Coronary artery (tissue), 2 donors: ENCODE data around the gene FANCI.

Source experiments
- DNase-seq: peaks from one replicate; pipeline ENCODE4 v3.0.0-alpha.2; 2017; ENCODE audit warnings: low spot score
- H3K27ac ChIP-seq, 2 donors: fragments of 200-600 bp; sonication (generic); one replicate each; pipeline ENCODE4 v1.5.1; 2016 to 2019
- H3K4me3 ChIP-seq: fragments of 200-600 bp; sonication (generic); 2 replicates; pipeline ENCODE4 v1.5.1; 2016; ENCODE audit warnings: mild to moderate bottlenecking, moderate library complexity
- CTCF ChIP-seq: fragments of 200-600 bp; sonication (generic); IDR thresholded peaks from one replicate; pipeline ENCODE4 v1.5.1; 2019; ENCODE audit warnings: antibody characterized with exemption

The FANCI gene

GRCh38 chr15:89283201-89283600 lies 39.4 kb downstream of the FANCI start:
- no peak for TF ChIP-seq CTCF
- Histone ChIP-seq H3K4me3 (no peak overlapping the region), H3K27ac (no peak overlapping the region)
- DNase-seq: no peak

DNA sequence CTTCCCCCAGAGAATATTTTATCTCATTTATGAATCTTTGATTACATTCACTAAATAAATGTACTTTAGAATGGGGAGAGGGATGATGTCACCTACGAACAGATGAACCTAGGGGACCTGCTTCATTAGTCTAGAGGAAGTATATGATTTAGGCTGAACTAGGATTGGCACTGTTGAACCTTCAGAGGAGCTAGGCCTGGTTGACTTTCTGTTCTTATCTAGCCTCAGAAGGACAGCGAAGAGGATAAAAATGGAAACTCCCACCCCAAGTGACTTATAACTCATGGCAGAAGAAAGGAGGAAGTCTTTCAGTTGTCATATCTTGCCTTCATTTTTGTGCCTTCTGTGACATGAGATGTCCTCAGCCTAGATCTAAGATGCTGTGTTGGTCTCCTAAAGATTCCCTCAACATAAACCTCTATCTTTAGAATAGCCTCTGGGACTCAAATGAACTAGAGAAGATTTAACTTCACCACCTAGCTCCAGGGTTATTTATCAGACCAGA lies 48.2 kb downstream of the FANCI start:
- DNase-seq: no peak
- H3K27ac ChIP-seq: no peak overlapping the region
- no peak for TF ChIP-seq CTCF
- no peak overlapping the region for H3K4me3 ChIP-seq

- no peak for TF ChIP-seq CTCF
Measured at GRCh38 chr15:89293012-89293411, 49.2 kb downstream of the FANCI start.

DNA sequence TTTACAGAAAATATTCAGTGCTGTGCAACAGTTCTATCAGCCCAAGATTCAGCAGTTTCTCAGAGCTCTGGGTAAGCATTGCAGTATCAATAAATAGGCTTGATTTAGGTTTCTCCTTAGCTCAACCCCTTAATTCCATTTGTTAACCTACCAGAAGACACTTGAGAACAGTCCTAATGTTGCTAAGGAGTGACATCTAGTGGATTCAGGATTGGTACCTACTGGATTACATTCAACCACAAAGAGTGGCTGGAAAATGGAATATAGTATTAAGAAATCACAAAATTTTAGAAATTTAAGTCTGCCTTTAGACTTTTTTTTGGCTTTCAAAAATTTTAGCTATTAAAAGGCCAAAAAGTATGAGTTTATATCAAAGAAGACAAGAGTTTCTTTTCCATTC lies 56.1 kb downstream of the FANCI start:
- TF ChIP-seq CTCF: no peak
- DNase-seq: no peak
- H3K27ac ChIP-seq: no peak overlapping the region

More at GRCh38 chr15:89293012-89293411, 49.2 kb downstream of the FANCI start:
- Histone ChIP-seq H3K4me3 (no peak overlapping the region), H3K27ac (no peak overlapping the region)
- DNase-seq: no peak

DNA sequence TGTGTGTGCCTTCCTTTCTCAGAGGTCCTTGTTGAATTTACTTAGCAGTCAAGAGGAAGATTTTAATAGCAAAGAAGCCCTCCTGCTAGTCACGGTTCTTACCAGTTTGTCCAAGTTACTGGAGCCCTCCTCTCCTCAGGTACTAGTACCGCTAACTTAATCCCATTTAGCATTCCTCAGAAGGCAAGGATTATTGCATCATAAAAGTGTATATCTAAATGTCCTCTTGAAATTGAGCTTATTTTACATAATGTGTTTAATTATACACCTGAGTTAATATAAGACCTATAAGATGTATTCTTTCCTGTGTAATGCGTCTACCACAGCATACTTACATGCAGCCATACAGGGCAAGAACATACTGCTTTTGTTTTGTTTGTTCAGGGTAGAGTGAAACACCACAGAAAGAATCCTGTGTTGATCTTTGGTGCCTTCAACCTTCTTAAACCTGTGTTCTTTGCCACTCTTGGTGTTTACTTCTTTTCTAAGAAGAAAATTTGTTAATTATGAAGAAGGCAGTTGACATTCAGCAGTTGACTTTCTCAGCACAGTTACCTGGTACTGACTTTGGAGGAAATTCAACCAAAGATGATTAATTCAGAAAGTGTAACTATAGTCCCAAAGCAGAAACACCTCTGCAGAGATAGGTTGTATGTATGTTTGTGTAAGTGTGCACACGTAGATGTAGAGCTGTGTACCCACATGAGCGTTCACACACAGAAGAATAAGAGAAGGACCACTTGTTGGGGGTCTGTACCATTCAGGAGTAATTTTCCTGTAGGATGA lies 57.7 kb downstream of the FANCI start:
- no peak for DNase-seq
- Histone ChIP-seq H3K4me3 (no peak overlapping the region), H3K27ac (no peak overlapping the region)
- no peak for TF ChIP-seq CTCF

More for the DNA sequence above, 56.1 kb downstream of the FANCI start:
- H3K4me3 ChIP-seq: no peak overlapping the region

DNA sequence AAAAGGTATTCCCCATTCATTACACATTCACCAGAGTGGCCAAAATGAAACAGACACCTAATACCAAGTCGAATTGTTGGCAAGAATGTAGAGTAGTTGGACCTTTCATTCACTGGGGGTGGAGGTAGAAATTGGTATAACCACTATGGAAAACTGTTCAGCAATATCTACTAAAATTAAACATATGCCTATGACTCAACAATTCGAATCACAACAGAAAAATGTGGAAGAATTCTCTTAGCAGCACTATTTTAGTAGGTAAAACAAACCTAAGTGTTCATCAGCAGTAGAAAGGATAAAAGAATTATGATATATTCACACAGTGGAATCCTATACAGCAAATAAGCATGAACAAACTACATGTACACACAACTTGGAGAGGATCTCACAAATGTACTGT lies 60.2 kb downstream of the FANCI start:
- Histone ChIP-seq H3K27ac (no peak overlapping the region), H3K4me3 (no peak overlapping the region)
- TF ChIP-seq CTCF: no peak
- DNase-seq: no peak

- TF ChIP-seq CTCF: no peak
- no peak for DNase-seq
- Histone ChIP-seq H3K4me3 (no peak overlapping the region), H3K27ac (no peak overlapping the region)
Measured at GRCh38 chr15:89305395-89305794, 61.6 kb downstream of the FANCI start.
